Breast epithelium (tissue), 3 donors: Measurements from ENCODE around the gene ATP10D.

Experiments used
- CTCF ChIP-seq, 3 donors: fragments of 450-650 bp; IDR thresholded peaks; one replicate each; pipeline ENCODE4 v1.5.1; 2016 to 2017; ENCODE audit warnings: antibody characterized with exemption in 3 of 3, mild to moderate bottlenecking in 3 of 3, moderate library complexity in 3 of 3
- POLR2A ChIP-seq: fragments of 450-650 bp; IDR thresholded peaks from one replicate; pipeline ENCODE4 v1.6.1; 2016; ENCODE audit warnings: antibody characterized with exemption, mild to moderate bottlenecking, moderate library complexity

- TF ChIP-seq CTCF (IDR thresholded peaks at IDR 0.05) (no peak), POLR2A (no peak)
These were observed 22.3 kb upstream of the ATP10D start for GRCh38 chr4:47462799-47463234.
